ENCODE results near the gene TMEM225B.
"Not testable (repeated sequence)": the region's sequence is repeated elsewhere in the genome, so short reads cannot be mapped to it uniquely, and the experiment has no call there.

The TMEM225B gene

DNA sequence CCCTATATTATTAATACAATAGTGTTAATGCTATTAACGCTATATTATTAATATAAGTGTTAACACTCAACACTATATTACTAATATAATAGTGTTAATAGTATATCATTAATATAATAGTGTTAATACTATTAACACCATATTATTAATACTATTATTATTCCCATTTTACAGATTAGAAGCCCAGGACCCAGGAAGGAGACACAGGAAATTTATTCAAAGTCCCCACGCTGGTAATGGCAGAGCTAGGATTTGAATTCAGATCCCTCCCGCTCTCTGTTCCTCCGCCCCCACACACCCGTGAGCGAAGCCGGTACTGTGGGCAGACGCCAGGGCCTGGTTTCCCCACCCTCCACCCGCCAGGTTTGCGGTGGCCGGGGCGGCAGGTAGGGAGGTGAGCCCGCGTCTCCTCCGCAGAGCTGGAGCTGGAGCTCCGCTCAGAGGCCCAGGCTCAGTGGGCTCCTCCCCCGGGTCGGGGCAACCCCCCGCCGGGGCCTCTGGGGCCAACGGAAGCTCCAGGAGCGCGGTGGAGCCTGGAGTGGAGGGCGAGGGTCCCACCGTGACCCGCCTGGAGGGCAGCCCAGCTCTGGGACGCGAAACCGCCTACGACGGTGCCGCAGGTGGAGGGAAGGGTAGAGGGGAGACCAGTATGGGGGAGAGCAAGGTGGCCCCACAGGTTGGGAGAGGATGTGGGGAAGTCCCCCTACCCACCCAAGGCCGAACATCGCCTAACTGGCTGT is at the start of gene TMEM225B:
Gene TMEM225B, plus strand, starts transcription at position 506 of the 740 bp plus-strand sequence. CDS start 6,122 bp downstream, outside the sequence.
- no peak for DNase-seq (ENCODE audit: low read depth in 2 of 2)

- not testable (repeated sequence) for DNase-seq (ENCODE audit: low read depth in 2 of 2)
Observed at GRCh38 chr7:99549545-99549944, 48.5 kb upstream of the TMEM225B start.

DNA sequence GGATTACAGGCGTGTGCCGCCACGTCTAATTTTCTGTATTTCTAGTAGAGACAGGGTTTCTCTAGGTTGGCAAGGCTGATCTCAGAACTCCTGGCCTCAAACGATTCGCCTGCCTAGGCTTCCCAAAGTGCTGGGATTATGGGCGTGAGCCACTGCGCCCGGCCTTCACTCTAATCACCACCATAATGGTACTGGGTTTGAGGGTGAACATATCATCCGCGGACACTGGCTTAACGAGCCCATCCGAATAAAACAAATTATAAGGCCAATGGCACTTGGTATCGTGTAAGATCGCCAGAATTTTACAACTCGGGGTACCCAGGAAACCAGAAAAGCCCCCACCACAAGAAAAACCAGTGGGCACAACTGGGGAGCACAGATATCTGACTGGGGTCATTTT is 46.7 kb upstream of the TMEM225B start:
- DNase-seq (ENCODE audit: low read depth in 2 of 2), result no peak

GRCh38 chr7:99551767-99552463 is 46.2 kb upstream of the TMEM225B start, which contains the start of gene FAM200A:
Gene FAM200A, minus strand, starts transcription at chr7:99552114. Its CDS starts 3,707 bp downstream, at chr7:99548407.
- peak; percentile 69 to 81 for DNase-seq (ENCODE audit: low read depth in 2 of 2)

GRCh38 chr7:99553039-99553438 is 45.0 kb upstream of the TMEM225B start:
- DNase-seq (ENCODE audit: low read depth in 2 of 2), result no peak

GRCh38 chr7:99554939-99555338 is 43.1 kb upstream of the TMEM225B start:
- no peak for DNase-seq (ENCODE audit: low read depth in 2 of 2)

DNA sequence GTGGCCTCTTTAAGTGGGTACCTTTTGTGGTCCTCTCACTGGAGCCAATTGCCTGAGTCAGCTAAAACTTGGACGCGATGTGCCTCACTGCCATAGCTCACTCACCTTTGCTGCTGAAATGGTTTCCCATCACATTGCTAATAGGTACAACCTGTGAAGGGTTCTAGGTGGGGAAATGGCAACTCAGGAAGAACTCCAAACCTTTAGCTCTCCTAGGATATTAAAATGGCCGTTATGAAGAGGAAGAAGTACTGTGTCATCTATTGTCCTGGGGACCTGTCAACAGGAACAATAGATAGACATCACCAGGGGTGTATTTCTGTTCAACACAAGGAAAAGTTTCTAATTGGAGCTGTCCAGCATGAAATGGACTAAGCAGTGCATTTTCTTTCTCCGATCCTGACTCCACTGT is 40.9 kb upstream of the TMEM225B start:
- DNase-seq (ENCODE audit: low read depth in 2 of 2), result no peak

DNA sequence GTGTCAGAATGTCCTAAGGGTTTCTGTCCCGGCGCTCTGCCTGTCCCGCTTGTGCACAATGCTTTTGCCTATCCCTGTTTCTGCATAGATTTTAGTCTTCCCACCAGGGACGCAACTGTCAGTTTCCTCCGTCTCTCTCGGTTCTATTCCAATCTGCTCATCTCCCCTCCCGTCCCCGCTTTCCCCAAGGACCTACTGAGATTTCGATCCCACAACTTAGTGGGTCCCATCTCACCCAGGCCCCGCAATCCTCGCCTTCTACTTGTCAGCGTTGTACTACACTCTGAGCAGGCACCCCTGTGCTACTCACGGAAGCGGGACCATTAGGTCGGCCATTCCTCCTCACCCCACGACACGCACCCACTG is 40.1 kb upstream of the TMEM225B start:
- DNase-seq (ENCODE audit: low read depth in 2 of 2), result no peak

- DNase-seq (ENCODE audit: low read depth in 2 of 2), result peak; percentile 83 to 88
Observed at GRCh38 chr7:99558306-99559174, 39.5 kb upstream of the TMEM225B start, which contains the start of gene ZNF655. Gene ZNF655, plus strand, starts transcription at chr7:99558642. Its CDS starts 1,918 bp downstream, at chr7:99560560.

GRCh38 chr7:99559175-99559915 is 38.7 kb upstream of the TMEM225B start:
- DNase-seq (ENCODE audit: low read depth in 2 of 2), result no peak

- DNase-seq (ENCODE audit: low read depth in 2 of 2), result no peak
Observed at GRCh38 chr7:99560834-99561736, 37.0 kb upstream of the TMEM225B start.

- DNase-seq (ENCODE audit: low read depth in 2 of 2), result no peak
Observed at GRCh38 chr7:99561737-99562051, 36.4 kb upstream of the TMEM225B start.

DNA sequence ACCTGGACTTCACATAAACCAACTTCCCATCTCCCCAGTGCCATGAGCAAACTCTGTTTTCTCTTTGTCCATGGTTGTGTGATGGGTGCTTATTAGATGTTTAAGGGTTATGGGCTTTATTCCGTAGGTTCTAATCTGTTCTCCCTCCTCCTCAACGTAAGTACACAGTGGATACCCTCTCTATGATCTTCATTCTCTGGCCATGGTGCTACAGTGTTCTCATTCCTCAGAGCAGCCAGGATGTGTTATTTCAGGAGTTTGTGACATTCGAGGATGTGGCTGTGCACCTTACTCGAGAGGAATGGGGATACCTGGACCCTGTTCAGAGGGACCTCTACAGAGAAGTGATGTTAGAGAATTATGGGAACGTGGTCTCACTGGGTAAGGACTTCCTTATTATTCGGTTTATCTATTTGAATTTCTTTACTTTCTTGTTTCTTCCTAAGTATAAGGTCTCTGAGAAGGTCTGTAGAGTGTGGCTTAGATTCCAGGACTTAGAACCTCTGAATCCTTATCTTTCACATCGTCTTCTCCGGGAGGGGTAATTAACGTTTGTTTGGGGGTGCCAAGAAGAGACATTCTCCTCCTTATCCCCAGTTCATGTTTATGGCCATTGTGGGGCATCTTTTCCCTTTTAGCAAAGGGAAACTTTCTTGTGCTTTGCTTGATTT is 35.8 kb upstream of the TMEM225B start:
- DNase-seq (ENCODE audit: low read depth in 2 of 2), result no peak

- peak; percentile 31 to 33 for DNase-seq (ENCODE audit: low read depth in 2 of 2)
Observed at GRCh38 chr7:99562832-99563231, 35.2 kb upstream of the TMEM225B start.

DNA sequence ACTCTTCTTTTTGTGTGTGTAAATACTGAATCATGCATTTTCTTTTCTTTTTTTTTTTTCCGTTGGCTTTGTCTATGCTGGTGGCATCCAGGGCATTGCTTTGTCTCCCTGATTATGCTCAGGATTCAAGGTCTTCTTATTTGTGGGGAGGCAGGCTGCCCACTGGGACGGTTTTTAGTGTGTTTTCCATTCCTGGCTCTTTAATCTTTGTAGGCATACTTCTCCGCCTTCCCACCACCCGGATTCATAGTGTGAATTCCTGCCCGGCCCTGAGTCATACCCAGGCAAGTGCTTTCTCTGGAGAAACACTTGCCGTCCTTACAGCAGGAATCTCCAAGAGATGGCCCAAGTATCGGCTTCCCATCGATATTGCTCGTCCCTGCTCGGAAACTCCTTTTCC is 34.4 kb upstream of the TMEM225B start:
- DNase-seq (ENCODE audit: low read depth in 2 of 2), result no peak

- DNase-seq (ENCODE audit: low read depth in 2 of 2), result not testable (repeated sequence)
Observed at GRCh38 chr7:99568770-99569169, 29.3 kb upstream of the TMEM225B start.

GRCh38 chr7:99571768-99572167 is 26.3 kb upstream of the TMEM225B start:
- DNase-seq (ENCODE audit: low read depth in 2 of 2), result no peak

- no peak for DNase-seq (ENCODE audit: low read depth in 2 of 2)
Observed at GRCh38 chr7:99573257-99573656, 24.8 kb upstream of the TMEM225B start.

DNA sequence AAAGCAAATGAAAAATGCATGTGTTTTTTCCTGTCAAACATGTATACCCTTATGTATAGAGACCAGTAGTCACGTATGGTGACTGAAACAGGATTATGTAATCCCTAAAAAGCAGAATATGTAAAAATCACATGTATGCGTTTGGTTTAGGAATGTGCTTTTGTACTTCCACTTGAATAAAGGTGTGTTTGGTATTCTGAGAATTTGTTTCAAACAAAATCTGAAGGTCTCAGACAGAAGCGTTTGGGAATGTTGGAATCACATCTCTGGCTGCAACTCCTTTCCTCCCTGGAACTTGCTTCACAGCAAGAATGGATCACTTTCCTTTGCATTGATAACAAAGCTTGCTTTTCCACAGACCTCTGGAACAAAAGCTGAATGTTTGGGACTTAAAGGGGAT is 21.8 kb upstream of the TMEM225B start:
- DNase-seq (ENCODE audit: low read depth in 2 of 2), result no peak

Data from stimulated activated CD8-positive, alpha-beta memory T cell treated with anti-CD3 and anti-CD28 coated beads, Interleukin-7, amount 100 ng/mL, for 4 hours (primary cell).